Left lung (tissue), 10 donors: Measurements from ENCODE around the gene COMMD10. TPM values are rescaled to one million over a fixed set of nuclear protein-coding genes. Genes with fewer than 3 reads are reported as not detected.
A peak's percentile ranks its signal among the peaks of the same experiment; 100 is the strongest.

Experiments used
- ATAC-seq: fragments of 200-7000 bp; cut with Tn5 transposase; one replicate; pipeline ENCODE4 v1.9.1; 2020; ENCODE audit warnings: moderate library complexity
- DNase-seq, 4 donors: peaks; one replicate each; pipeline ENCODE4 v3.0.0-alpha.2; 2013 to 2020
- H3K27ac ChIP-seq, 2 donors: fragments of 200-600 bp; sonication (generic) in 1 of 2; one replicate each; pipeline versions ENCODE4 v1.5.0 to v1.8.0; 2020 to 2021
- H3K27me3 ChIP-seq, 2 donors: fragments of 200-600 bp; sonication (generic) in 1 of 2; one replicate each; pipeline versions ENCODE4 v1.5.0 to v1.8.0; 2020 to 2021
- H3K36me3 ChIP-seq, 2 donors: fragments of 200-600 bp; sonication (generic) in 1 of 2; one replicate each; pipeline versions ENCODE4 v1.5.0 to v1.8.0; 2020 to 2021
- H3K4me1 ChIP-seq, 2 donors: fragments of 200-600 bp; one replicate each; pipeline ENCODE4 v1.8.0; 2021
- H3K4me3 ChIP-seq, 2 donors: fragments of 200-600 bp; sonication (generic) in 1 of 2; one replicate each; pipeline versions ENCODE4 v1.5.0 to v1.8.0; 2020 to 2021; ENCODE audit warnings: mild to moderate bottlenecking in 1 of 2
- H3K9me3 ChIP-seq, 2 donors: fragments of 200-600 bp; sonication (generic) in 1 of 2; one replicate each; pipeline versions ENCODE4 v1.5.0 to v1.8.0; 2020 to 2021
- intact Hi-C, 2 donors: fragments of 100-400 bp; cut with DNase I; formaldehyde crosslinking; loops; one replicate each; pipeline versions ENCODE4 v1.11.2 to v1.14.2; 2022
- polyA plus RNA-seq, 6 donors: library from polyadenylated mRNA; unstranded; fragments of 120-200 nt; gene quantifications; one replicate each; pipeline ENCODE4 v1.2.1, GENCODE V29; 2013; ENCODE audit not compliant: insufficient read length in 6 of 6
- total RNA-seq, 2 donors: library from RNA; stranded (reverse); fragmentation: NEBNext Ultra II Directional; extraction: Animal tissue kit (Norgen Biotek cat#: 25700); gene quantifications; one replicate each; pipeline ENCODE4 v1.2.1, GENCODE V29; 2021
- TF ChIP-seq, protein P1 (sequence below), 2 donors: fragments of 200-600 bp; sonication (generic) in 1 of 2; IDR thresholded peaks; one replicate each; pipeline versions ENCODE4 v1.5.0 to v1.8.0; 2021; ENCODE audit warnings: antibody characterized with exemption in 2 of 2
- donor health status: DM: no; HTN: yes; CAD: no.
- donor health status: DM: no; HTN: no; CAD: no.

COMMD10 gene
- total and polyA plus RNA-seq, 8 donors = 30.8 to 53.5 (median 44.0) TPM

DNA sequence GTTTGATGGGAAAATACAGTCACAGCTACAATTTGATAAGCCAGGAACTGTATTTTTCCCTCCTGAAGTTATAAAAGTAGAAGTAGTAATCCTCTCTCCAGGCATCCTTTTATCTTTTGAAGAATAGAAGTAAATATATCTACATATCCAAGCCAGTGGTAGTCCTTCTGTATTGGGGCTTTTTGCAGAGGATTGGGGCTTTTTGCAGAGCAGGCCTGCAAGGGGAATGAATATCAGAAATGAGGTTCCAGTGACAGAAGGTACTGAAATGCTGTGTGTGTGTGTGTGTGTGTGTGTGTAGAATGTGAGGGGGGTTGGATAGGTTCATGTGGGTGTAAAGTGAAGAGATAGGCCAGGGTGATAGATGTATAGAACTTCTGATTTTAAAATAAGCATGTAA, 127.4 kb downstream of the COMMD10 start:
- Histone ChIP-seq H3K4me3 (no peak overlapping the region), H3K36me3 (no peaks in the 10 kb centered on the region), H3K9me3 (no peaks in the 10 kb centered on the region), H3K27ac (no peak overlapping the region), H3K4me1 (no peaks in the 10 kb centered on the region), H3K27me3 (no peaks in the 10 kb centered on the region)
- intact Hi-C loops = no loop called here
- TF ChIP-seq, protein P1, sequence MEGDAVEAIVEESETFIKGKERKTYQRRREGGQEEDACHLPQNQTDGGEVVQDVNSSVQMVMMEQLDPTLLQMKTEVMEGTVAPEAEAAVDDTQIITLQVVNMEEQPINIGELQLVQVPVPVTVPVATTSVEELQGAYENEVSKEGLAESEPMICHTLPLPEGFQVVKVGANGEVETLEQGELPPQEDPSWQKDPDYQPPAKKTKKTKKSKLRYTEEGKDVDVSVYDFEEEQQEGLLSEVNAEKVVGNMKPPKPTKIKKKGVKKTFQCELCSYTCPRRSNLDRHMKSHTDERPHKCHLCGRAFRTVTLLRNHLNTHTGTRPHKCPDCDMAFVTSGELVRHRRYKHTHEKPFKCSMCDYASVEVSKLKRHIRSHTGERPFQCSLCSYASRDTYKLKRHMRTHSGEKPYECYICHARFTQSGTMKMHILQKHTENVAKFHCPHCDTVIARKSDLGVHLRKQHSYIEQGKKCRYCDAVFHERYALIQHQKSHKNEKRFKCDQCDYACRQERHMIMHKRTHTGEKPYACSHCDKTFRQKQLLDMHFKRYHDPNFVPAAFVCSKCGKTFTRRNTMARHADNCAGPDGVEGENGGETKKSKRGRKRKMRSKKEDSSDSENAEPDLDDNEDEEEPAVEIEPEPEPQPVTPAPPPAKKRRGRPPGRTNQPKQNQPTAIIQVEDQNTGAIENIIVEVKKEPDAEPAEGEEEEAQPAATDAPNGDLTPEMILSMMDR (IDR thresholded peaks at IDR 0.05) = no peak
- no peak for DNase-seq
- ATAC-seq = no peak

DNA sequence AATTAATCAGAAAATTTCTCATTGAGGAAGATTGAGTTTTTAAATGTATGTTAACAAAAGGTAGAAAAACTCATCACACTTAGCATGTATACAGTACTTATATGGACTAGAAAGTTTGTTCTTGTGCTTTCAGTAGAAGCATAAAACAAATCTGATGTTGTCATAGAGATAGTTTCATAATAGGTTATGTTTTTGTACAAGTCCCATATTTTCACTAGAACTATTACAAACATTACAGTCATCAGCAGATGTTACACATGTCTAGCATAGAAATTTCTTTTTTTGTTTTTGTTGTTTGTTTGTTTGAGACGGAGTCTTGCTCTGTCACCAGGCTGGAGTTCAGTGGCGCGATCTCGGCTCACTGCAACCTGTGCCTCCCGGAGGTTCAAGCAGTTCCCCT, 131.4 kb downstream of the COMMD10 start:
- DNase-seq (no peak), ATAC-seq (no peak)
- Histone ChIP-seq H3K27me3 (no peaks in the 10 kb centered on the region), H3K4me3 (no peak overlapping the region), H3K36me3 (no peaks in the 10 kb centered on the region), H3K4me1 (no peaks in the 10 kb centered on the region), H3K27ac (no peak overlapping the region), H3K9me3 (no peaks in the 10 kb centered on the region)
- intact Hi-C loops = no loop called here
- TF ChIP-seq, protein P1 (IDR thresholded peaks at IDR 0.05) = no peak

DNA sequence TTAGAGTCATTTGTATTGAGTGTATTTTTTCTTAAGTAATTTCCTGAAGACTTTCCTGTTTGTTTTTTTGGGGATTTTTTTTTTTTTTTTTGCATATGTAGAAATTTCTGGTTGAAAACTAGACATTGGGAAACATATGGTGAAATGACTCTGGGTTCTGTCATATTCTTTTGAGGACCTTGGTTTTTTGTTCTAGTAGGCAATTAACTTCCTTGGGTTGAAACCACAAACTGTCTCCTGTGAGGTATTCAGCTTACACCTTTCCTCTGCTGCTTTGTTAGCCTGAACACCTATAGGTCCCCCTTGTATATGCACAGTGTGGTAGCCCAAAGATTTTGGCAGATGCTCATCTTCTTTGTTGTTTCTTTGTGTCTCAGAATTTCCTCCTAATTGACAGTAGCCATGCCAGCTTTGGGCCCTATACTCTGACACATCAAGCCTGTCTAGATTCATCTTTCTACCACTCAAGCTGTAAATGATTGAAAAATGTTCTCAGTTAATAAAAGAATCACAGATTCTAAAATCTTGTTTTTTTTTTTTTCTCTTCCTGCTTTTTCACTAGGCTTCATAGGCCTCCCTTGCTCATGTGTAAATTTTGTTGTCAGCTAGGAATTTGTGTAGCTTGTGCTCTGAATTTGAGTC, 140.6 kb downstream of the COMMD10 start:
- DNase-seq (no peak), ATAC-seq (no peak)
- Histone ChIP-seq H3K9me3 (no peaks in the 10 kb centered on the region), H3K4me3 (no peak overlapping the region), H3K27me3 (no peaks in the 10 kb centered on the region), H3K27ac (peak overlapping the region in 1 of 2 donors; percentile 64), H3K36me3 (no peaks in the 10 kb centered on the region), H3K4me1 (no peaks in the 10 kb centered on the region)
- intact Hi-C loops = no loop called here
- TF ChIP-seq, protein P1 (IDR thresholded peaks at IDR 0.05) = no peak

DNA sequence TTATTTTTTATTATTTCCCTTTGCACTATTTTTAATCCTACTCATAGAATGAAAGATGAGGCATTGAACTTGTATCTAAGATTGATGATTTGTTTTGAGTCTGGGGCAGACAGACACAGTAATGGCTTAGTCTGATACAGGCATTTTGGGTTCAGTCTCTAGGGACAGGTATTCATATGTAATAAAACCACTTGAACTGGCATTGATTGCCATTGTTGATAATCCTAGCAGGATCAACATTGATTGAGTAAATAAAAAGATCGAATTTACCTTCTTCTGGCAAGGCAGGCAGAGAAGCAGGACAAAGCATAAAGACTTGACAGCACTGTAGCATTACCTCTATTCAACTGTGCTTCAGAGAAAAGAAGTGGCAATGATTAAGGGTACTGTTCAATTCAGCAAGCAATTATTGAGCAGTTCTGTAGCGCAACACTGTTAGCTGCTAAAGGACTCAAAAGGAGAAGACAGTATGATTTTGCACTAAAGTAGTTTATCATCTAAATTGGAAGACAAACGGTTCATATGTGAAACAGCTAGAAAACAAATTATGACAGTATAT, 144.4 kb downstream of the COMMD10 start:
- TF ChIP-seq, protein P1 (IDR thresholded peaks at IDR 0.05) = no peak
- intact Hi-C loops = no loop called here
- no peaks in the 10 kb centered on the region for H3K27me3 ChIP-seq
- ATAC-seq (no peak), DNase-seq (no peak)
- no peak overlapping the region for H3K4me3 ChIP-seq
- no peaks in the 10 kb centered on the region for H3K9me3 ChIP-seq
- no peaks in the 10 kb centered on the region for H3K36me3 ChIP-seq
- H3K27ac ChIP-seq = no peak overlapping the region
- no peaks in the 10 kb centered on the region for H3K4me1 ChIP-seq

DNA sequence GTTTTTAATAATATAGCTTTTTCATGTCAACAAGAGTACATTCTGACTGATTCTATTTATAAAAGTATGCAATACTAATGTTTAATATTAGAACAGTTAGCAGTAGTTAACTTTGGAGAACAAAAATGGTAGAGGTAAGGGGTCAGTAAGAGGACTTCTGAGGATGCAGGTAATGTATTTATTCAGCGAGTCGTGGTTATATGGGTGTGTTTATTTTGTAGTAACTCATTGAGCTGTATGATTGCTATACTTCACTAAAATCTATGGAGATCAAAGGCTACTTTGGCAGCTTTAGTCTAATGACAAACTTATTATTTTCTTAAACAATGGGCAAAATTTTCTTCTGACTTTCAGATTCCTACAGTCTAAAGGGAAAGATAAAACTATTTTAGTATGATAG, 146.5 kb downstream of the COMMD10 start:
- TF ChIP-seq, protein P1 (IDR thresholded peaks at IDR 0.05) = no peak
- H3K27ac ChIP-seq = no peak overlapping the region
- intact Hi-C loops = no loop called here
- H3K36me3 ChIP-seq = no peaks in the 10 kb centered on the region
- no peak overlapping the region for H3K4me3 ChIP-seq
- no peaks in the 10 kb centered on the region for H3K4me1 ChIP-seq
- no peak for ATAC-seq
- H3K9me3 ChIP-seq = no peaks in the 10 kb centered on the region
- DNase-seq = no peak
- no peaks in the 10 kb centered on the region for H3K27me3 ChIP-seq
